K562 (cell line): ENCODE data around the gene WDHD1. TPM values are rescaled to one million over a fixed set of nuclear protein-coding genes. Genes with fewer than 3 reads are reported as not detected.

Experiments
- ATAC-seq: fragments of 200-7000 bp; cut with Tn5 transposase; 3 replicates; pipeline ENCODE4 v1.9.1; 2020; ENCODE audit warnings: moderate library complexity
- BruUV-seq: library from RNA; stranded (reverse); fragments of 400-500 nt; replicated peaks from 2 replicates; lab custom pipeline; 2021; lab: Mats Ljungman, UMichigan
- CTCF ChIA-PET: fragments of 300-600 bp; formaldehyde crosslinking; extraction: SDS; loops from one replicate; lab custom pipeline; 2021; ENCODE audit warnings: low intra/inter-chr PET ratio; lab: Yijun Ruan, JAX
- POLR2A ChIA-PET: fragments of 300-600, 350-650 bp; sonication (Branson Sonifier 250); formaldehyde crosslinking; extraction: SDS; loops from one replicate; lab custom pipeline; 2021; ENCODE audit warnings: antibody characterized with exemption, inconsistent platforms; lab: Yijun Ruan, JAX
- DNase-seq, 4 experiments: peaks; one replicate each; pipeline versions ENCODE4 v3.0.0 to v3.0.0-alpha.2; 2011 to 2018; ENCODE audit warnings: low spot score in 3 of 4, mixed read lengths in 3 of 4; ENCODE audit errors: extremely low read depth in 1 of 4
- FAIRE-seq: peaks from 2 replicates; lab custom pipeline; 2011; peaks lifted over from hg19 to GRCh38; lab: Jason Lieb, UNC
- H2AFZ ChIP-seq: 2 replicates; pipeline ENCODE4 v1.6.0; 2011; ENCODE audit warnings: low read depth, low read length, control low read depth, inconsistent platforms
- H3K27ac ChIP-seq: fragments of 200-600 bp; 3 replicates; pipeline ENCODE4 v1.8.0; 2011; ENCODE audit warnings: low read depth, mild to moderate bottlenecking, control low read depth, inconsistent platforms, low read length, moderate library complexity, mixed read lengths; ENCODE audit errors: extremely low read depth
- H3K27me3 ChIP-seq, 2 experiments: fragments of 300-600 bp in 1 of 2; 2 replicates in 1 of 2; 3 replicates in 1 of 2; pipeline versions ENCODE4 v1.6.0 to v1.8.0; 2011; ENCODE audit warnings: inconsistent platforms in 2 of 2, low read length in 2 of 2, mild to moderate bottlenecking in 1 of 2, mixed read lengths in 1 of 2, moderate library complexity in 1 of 2; ENCODE audit not compliant: control insufficient read depth in 2 of 2, insufficient read depth in 2 of 2
- H3K36me3 ChIP-seq: fragments of 300-600 bp; 3 replicates; pipeline ENCODE4 v1.8.0; 2011; ENCODE audit warnings: mild to moderate bottlenecking, low read length, inconsistent platforms; ENCODE audit not compliant: control insufficient read depth, insufficient read depth
- H3K4me1 ChIP-seq, 2 experiments: fragments of 200-600 bp in 1 of 2; replicated peaks in 1 of 2; 2 replicates in 1 of 2; 3 replicates in 1 of 2; pipeline versions ENCODE4 v1.5.1 to v1.8.0; 2011; ENCODE audit warnings: inconsistent platforms in 2 of 2, low read length in 2 of 2, mild to moderate bottlenecking in 1 of 2, mixed read lengths in 1 of 2, moderate library complexity in 1 of 2; ENCODE audit not compliant: control insufficient read depth in 2 of 2, insufficient read depth in 2 of 2
- H3K4me2 ChIP-seq: 2 replicates; pipeline ENCODE4 v1.6.1; 2011; ENCODE audit warnings: low read length, control low read depth, inconsistent platforms, mixed read lengths; ENCODE audit not compliant: insufficient read depth
- H3K4me3 ChIP-seq: fragments of 200-600 bp; sonication (generic), shearing (Covaris generic); 2 replicates; pipeline ENCODE4 v1.5.1; 2016; ENCODE audit warnings: control low read depth, inconsistent platforms
- H3K79me2 ChIP-seq: fragments of 200-600 bp; 3 replicates; pipeline ENCODE4 v1.8.0; 2011; ENCODE audit warnings: low read length, inconsistent platforms; ENCODE audit not compliant: control insufficient read depth, insufficient read depth
- H3K9ac ChIP-seq, 2 experiments: 2 replicates each; pipeline versions ENCODE4 v1.6.0 to v1.6.1; 2011; ENCODE audit warnings: low read depth in 2 of 2, low read length in 2 of 2, control low read depth in 1 of 2, inconsistent platforms in 1 of 2, mild to moderate bottlenecking in 1 of 2, mixed read lengths in 1 of 2; ENCODE audit not compliant: insufficient read depth in 1 of 2
- H3K9me1 ChIP-seq: one replicate; pipeline ENCODE4 v1.6.0; 2011; ENCODE audit warnings: inconsistent platforms, mild to moderate bottlenecking, low read length, moderate library complexity; ENCODE audit not compliant: control insufficient read depth, insufficient read depth
- H3K9me3 ChIP-seq: replicated peaks from 2 replicates; pipeline ENCODE4 v1.5.1; 2011; ENCODE audit warnings: low read depth, low read length, inconsistent platforms; ENCODE audit not compliant: control insufficient read depth, insufficient read depth
- H4K20me1 ChIP-seq: replicated peaks from 2 replicates; pipeline ENCODE4 v1.6.1; 2011; ENCODE audit warnings: low read length, inconsistent platforms, mixed read lengths; ENCODE audit not compliant: control insufficient read depth, insufficient read depth
- JUN ChIP-seq, 2 experiments: sonication (generic) in 1 of 2; formaldehyde crosslinking in 1 of 2; IDR thresholded peaks; 2 replicates each; pipeline versions ENCODE4 v1.6.1 to v1.8.0; 2012 to 2022; ENCODE audit warnings: borderline replicate concordance in 2 of 2, mild to moderate bottlenecking in 2 of 2, improper control_type of control experiment in 1 of 2, low read depth in 1 of 2, low read length in 1 of 2, missing genetic modification reagents in 1 of 2
- NFIC ChIP-seq: fragments of 450-650 bp; IDR thresholded peaks from 2 replicates; pipeline ENCODE4 v1.6.1; 2017; ENCODE audit warnings: mild to moderate bottlenecking, inconsistent platforms
- RBM25 ChIP-seq: fragments of 200-400 bp; formaldehyde crosslinking; IDR thresholded peaks from 2 replicates; pipeline ENCODE4 v1.6.1; 2018; ENCODE audit warnings: low read length, low read depth, moderate library complexity; ENCODE audit not compliant: severe bottlenecking
- RERE ChIP-seq: sonication (generic); formaldehyde crosslinking; IDR thresholded peaks from 2 replicates; pipeline ENCODE4 v1.8.0; 2023; ENCODE audit warnings: missing genetic modification reagents, mild to moderate bottlenecking, borderline replicate concordance
- SAFB2 ChIP-seq: fragments of 200-400 bp; formaldehyde crosslinking; IDR thresholded peaks from 2 replicates; pipeline ENCODE4 v1.6.1; 2018; ENCODE audit warnings: borderline replicate concordance, low read length, low read depth, moderate library complexity; ENCODE audit not compliant: severe bottlenecking
- SNIP1 ChIP-seq: fragments of 450-650 bp; IDR thresholded peaks from 2 replicates; pipeline ENCODE4 v1.7.1; 2017; ENCODE audit warnings: low read depth, mild to moderate bottlenecking
- TAF9B ChIP-seq: fragments of 450-650 bp; IDR thresholded peaks from 2 replicates; pipeline ENCODE4 v1.6.1; 2018; ENCODE audit warnings: mild to moderate bottlenecking; ENCODE audit not compliant: partially characterized antibody
- TEAD4 ChIP-seq, 2 experiments: sonication (generic) in 1 of 2; formaldehyde crosslinking in 1 of 2; IDR thresholded peaks; 2 replicates each; pipeline versions ENCODE4 v1.6.1 to v1.8.0; 2012 to 2022; ENCODE audit warnings: borderline replicate concordance in 1 of 2, inconsistent platforms in 1 of 2, low read length in 1 of 2, mild to moderate bottlenecking in 1 of 2, missing genetic modification reagents in 1 of 2
- WGBS: fragments of 100-300 bp; shearing (Covaris generic); methylation state at CpG from one replicate; pipeline ENCODE4 v1.1.6; 2016; ENCODE audit warnings: low coverage, mixed read lengths; ENCODE audit not compliant: insufficient coverage; ENCODE audit errors: missing lambda C conversion rate; 5-methylcytosine and 5-hydroxymethylcytosine counted together
- in situ Hi-C: fragments of 300-500 bp; cut with MboI; formaldehyde crosslinking; loops from 4 replicates; pipeline ENCODE4 v1.15.0; 2018; ENCODE audit warnings: inconsistent platforms, mixed read lengths
- intact Hi-C: fragments of 100-400 bp; cut with micrococcal nuclease; formaldehyde crosslinking; loops from 2 replicates; pipeline ENCODE4 v1.14.2; 2022
- polyA plus RNA-seq, 8 experiments: library from polyadenylated mRNA; depleted of rRNA in 4 of 8; stranded (reverse) in 5 of 8; unstranded in 3 of 8; fragments of >200 nt; fragmentation: Nextera tagmentation in 2 of 8; fragmentation: Illumina TruSeq in 1 of 8; extraction: Ambion mirVana in 2 of 8; extraction: Trizol in 1 of 8; gene quantifications; 2 replicates each; pipeline versions ENCODE4 v1.2.1 to v1.2.3, GENCODE V29; 2011 to 2014; ENCODE audit warnings: inconsistent platforms in 1 of 8, missing spikeins in 1 of 8
- total RNA-seq, 7 experiments: library from RNA; depleted of rRNA in 6 of 7; stranded (reverse); fragments of >200 nt in 6 of 7; fragmentation: Illumina TruSeq in 2 of 7; extraction: Trizol in 2 of 7; gene quantifications; 2 replicates each; pipeline versions ENCODE4 v1.2.1 to v1.2.3, GENCODE V29; 2011 to 2021; ENCODE audit warnings: low replicate concordance in 1 of 7

The WDHD1 gene
- total and polyA plus RNA-seq, 9 of the 15 experiments (the other 6 are each of a cell fraction or from before 2014, with no cell fraction given): 11.7 to 39.1 (median 30.0) TPM

DNA sequence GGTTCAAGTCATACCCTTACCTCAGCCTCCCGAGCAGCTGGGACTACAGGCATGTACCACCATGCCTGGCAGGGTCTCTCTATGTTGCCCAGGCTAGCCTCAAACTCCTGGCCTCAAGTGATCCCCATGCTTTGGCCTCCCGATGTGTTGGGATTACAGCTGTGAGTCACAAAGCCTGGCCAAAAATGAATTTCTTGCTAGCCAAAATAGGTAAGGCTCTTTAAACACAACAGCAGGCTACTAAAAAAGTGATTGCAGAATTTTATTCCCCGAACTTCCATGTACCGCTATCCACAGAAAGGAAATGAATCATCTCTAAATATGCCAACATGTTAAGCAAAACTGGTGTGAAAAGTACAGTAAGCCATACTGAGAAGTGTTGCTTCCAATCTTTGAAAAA is 50.6 kb downstream of the WDHD1 start (continued):
- TF ChIP-seq RERE (CRISPR knock-in tag): no peak

- intact Hi-C loops: no loop called here
- Histone ChIP-seq H3K79me2 (no peaks in the 10 kb centered on the region), H3K9me3 (no peaks in the 10 kb centered on the region), H3K4me1 (no peaks in the 10 kb centered on the region), H4K20me1 (no peaks in the 10 kb centered on the region), H2AFZ (no peak overlapping the region), H3K27me3 (no peaks in the 10 kb centered on the region), H3K36me3 (peaks cover 49% of the 10 kb centered on the region; the same call in 2 of the 3 replicates), H3K4me2 (no peak overlapping the region), H3K4me3 (no peak overlapping the region), H3K27ac (no peak overlapping the region), H3K9me1 (no peaks in the 10 kb centered on the region), H3K9ac (no peak overlapping the region)
- TF ChIP-seq TAF9B (no peak), JUN (IDR thresholded peaks at IDR 0.05; ENCODE audit: borderline replicate concordance, low read depth, low read length) (no peak), JUN (CRISPR knock-in tag; IDR thresholded peaks at IDR 0.05; ENCODE audit: borderline replicate concordance) (no peak), NFIC (0 out of 2 replicates have a peak, but pooled peaks have one; percentile 14), RBM25 (peak; percentile 16), TEAD4 (IDR thresholded peaks at IDR 0.05; ENCODE audit: low read length) (no peak), TEAD4 (CRISPR knock-in tag; IDR thresholded peaks at IDR 0.05; ENCODE audit: borderline replicate concordance) (no peak), SAFB2 (no peak), SNIP1 (no peak)
- BruUV-seq: no TSS peak
- 86% methylated on average over 3 of the region's 3 CpGs for WGBS
- in situ Hi-C loops: no loop called here
- POLR2A ChIA-PET: no interaction called here
- no peak for DNase-seq
- ATAC-seq: no peak
- no peak for FAIRE-seq
- CTCF ChIA-PET: no interaction called here
Observed at GRCh38 chr14:54975856-54976255, 51.0 kb downstream of the WDHD1 start.
